Measurements from ENCODE around the gene PTPN23. TPM values are rescaled to one million over a fixed set of nuclear protein-coding genes. Genes with fewer than 3 reads are reported as not detected.
"Not testable (repeated sequence)": the region's sequence is repeated elsewhere in the genome, so short reads cannot be mapped to it uniquely, and the experiment has no call there.

Gene PTPN23, protein sequence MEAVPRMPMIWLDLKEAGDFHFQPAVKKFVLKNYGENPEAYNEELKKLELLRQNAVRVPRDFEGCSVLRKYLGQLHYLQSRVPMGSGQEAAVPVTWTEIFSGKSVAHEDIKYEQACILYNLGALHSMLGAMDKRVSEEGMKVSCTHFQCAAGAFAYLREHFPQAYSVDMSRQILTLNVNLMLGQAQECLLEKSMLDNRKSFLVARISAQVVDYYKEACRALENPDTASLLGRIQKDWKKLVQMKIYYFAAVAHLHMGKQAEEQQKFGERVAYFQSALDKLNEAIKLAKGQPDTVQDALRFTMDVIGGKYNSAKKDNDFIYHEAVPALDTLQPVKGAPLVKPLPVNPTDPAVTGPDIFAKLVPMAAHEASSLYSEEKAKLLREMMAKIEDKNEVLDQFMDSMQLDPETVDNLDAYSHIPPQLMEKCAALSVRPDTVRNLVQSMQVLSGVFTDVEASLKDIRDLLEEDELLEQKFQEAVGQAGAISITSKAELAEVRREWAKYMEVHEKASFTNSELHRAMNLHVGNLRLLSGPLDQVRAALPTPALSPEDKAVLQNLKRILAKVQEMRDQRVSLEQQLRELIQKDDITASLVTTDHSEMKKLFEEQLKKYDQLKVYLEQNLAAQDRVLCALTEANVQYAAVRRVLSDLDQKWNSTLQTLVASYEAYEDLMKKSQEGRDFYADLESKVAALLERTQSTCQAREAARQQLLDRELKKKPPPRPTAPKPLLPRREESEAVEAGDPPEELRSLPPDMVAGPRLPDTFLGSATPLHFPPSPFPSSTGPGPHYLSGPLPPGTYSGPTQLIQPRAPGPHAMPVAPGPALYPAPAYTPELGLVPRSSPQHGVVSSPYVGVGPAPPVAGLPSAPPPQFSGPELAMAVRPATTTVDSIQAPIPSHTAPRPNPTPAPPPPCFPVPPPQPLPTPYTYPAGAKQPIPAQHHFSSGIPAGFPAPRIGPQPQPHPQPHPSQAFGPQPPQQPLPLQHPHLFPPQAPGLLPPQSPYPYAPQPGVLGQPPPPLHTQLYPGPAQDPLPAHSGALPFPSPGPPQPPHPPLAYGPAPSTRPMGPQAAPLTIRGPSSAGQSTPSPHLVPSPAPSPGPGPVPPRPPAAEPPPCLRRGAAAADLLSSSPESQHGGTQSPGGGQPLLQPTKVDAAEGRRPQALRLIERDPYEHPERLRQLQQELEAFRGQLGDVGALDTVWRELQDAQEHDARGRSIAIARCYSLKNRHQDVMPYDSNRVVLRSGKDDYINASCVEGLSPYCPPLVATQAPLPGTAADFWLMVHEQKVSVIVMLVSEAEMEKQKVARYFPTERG (N-terminal part only)
- 26.5 TPM for polyA plus RNA-seq (2013, experiment 1 of 2; ENCODE audit: insufficient read length)
- polyA plus RNA-seq (2013, experiment 2 of 2; ENCODE audit: insufficient read length): 30.1 TPM

- peak; percentile 99 for DNase-seq
These were observed at the start of gene PTPN23 for GRCh38 chr3:47380601-47381316. Gene PTPN23 (plus strand): TSS chr3:47381021. CDS start chr3:47381097, 76 bp downstream.

DNA sequence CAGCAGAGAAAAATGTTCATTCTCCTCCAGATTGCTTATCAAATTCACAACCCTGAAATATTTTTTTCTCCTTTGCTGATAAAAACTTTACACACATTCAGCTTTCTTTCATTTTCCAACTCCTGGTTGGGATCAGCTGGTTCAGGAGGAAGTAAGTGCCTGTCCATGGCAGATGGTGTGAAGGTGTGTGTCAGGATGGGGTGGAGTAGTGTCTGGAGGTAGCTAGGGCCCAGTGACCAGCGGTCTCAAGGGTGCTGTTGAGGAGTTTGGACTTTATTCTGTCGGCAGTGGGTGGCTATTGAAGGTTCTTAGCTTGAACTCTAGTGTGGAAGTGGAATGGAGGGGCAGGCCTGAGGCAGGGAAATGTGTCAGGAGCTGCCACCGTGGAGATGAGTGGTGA is 46.9 kb upstream of the PTPN23 start:
- no peak for DNase-seq

DNA sequence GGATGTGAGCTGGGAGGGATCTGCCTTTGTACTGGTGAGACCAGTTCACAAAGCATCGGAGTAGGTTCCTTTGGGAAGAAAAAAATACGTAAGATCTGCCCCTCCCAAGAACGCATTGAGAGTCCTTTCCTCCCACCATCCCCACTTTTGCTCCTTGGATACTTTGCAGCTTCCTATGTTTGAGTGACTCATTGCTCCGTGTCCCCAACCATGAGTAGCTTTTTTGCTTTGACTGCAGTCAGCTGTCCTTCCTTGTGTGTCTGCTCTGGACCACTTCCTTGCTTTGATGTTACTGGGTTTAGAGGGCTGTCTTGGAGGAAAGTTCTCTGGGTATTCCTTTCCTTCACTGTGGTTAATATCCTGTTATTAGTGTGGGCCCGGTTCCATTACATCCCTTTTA is 43.2 kb upstream of the PTPN23 start:
- DNase-seq: no peak

- DNase-seq: no peak
These were observed 40.9 kb upstream of the PTPN23 start for GRCh38 chr3:47339951-47340350.

DNA sequence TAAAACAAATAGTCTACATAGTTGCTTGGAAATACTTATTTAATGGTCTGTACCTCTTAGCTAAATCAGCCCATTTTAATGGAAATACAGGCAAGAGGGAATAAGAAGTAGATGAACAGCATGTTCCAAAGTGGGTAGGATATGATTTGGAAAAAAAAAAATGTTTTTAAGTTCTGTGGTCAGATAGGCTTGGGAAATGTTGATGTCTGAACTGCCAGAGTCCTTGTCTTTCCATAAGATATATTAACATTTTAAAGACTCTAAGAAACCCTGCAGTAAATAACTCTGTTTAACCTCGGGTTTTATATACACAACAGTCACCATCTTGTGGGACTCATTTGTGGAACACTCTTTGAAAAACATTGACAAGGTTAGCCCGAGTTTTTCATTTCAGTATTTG is 40.0 kb upstream of the PTPN23 start:
- no peak for DNase-seq

- peak; percentile 51 for DNase-seq
These were observed 38.7 kb upstream of the PTPN23 start for GRCh38 chr3:47342151-47342550.

DNA sequence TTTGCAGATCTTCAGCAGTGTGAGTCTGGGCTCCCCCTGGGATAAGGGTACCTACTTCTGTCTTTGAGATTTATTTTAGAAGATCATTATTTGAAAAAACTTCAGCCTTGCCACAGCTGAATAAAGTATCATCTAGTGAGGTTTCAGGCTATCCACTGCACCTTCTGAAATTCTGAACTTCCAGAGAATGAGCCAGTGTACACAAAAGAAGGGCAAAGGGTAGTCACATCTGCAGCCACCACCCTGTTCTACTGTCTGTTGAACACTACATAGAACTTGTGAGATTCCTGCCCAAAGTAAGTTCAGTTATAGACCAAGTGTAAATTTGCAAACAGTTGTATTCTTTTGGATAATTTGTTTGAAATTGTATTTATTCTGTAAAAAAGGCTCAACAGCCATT is 38.0 kb upstream of the PTPN23 start:
- no peak for DNase-seq

GRCh38 chr3:47343471-47343971 is 37.3 kb upstream of the PTPN23 start:
- DNase-seq: no peak

- no peak for DNase-seq
These were observed 35.9 kb upstream of the PTPN23 start for GRCh38 chr3:47344971-47345370.

- DNase-seq: peak; percentile 77
These were observed 33.5 kb upstream of the PTPN23 start for GRCh38 chr3:47347217-47347801.

- DNase-seq: no peak
These were observed 32.2 kb upstream of the PTPN23 start for GRCh38 chr3:47348411-47349154.

DNA sequence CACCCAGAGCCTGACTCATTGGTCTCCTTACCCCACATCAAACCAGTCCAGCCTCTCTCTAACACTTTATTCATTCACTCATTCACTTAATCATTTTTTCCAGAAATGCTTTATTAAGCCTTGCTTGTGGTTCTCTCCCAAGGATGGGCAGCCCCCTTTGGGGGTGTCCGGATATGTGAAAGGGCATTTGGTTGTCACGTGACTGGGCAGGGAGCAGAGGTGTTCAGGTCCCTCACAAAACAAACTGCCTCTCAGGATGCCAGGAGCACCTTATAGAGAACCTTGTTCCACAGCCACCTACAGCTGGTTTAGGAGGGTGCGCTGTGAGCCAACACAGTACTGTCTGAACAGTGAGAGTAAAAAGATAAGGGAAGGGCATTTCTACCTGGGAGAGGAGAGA is 25.8 kb upstream of the PTPN23 start:
- no peak for DNase-seq

DNA sequence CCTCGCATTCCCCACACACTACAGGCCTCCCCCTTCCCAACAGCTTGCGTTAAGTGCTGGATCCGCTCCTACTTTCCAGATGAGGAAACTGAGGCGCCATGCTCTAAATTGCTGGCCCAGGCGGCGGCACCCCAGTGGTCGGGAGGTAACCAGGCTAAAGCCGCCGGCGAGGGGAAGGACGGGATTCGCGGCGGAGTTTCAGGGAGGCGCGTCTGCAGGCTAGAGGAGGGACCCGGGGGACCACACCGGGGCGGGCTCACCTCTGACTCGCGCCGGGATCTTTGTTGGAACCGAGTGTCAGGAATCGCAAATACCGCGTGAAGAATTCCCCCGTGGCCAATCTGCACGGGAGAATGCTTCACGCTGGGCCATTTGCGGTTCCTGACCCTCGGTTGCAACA is 24.6 kb upstream of the PTPN23 start:
- no peak for DNase-seq

- DNase-seq: no peak
These were observed 21.5 kb upstream of the PTPN23 start for GRCh38 chr3:47359323-47359722.

- not testable (repeated sequence) for DNase-seq
These were observed 20.7 kb upstream of the PTPN23 start for GRCh38 chr3:47360110-47360517.

DNA sequence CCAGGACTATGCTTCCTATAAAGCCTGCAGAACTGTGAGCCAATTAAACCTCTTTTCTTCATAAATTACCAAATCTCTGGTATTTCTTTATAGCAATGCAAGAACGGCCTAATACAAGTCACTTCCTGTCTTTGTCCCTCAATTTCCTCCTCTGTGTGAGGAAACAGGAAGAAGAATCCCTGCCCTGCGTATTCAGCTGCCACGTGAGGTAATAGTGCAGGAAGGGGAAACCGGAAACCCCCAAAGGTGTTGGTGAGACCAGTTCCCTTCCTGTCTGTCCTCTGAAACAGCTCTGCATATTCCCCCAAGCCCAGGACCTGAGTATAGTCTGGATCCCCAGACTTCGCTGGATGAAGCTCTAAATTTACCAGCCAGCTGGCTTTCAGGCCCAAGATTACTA is 18.1 kb upstream of the PTPN23 start:
- no peak for DNase-seq

GRCh38 chr3:47365213-47366153 is 15.3 kb upstream of the PTPN23 start:
- DNase-seq: peak; percentile 91

- no peak for DNase-seq
These were observed 14.0 kb upstream of the PTPN23 start for GRCh38 chr3:47366833-47367232.

GRCh38 chr3:47367631-47368030 is 13.2 kb upstream of the PTPN23 start:
- no peak for DNase-seq
